GM20431 (cell line): ENCODE measurements around the gene UPK1A.

Experiments
- in situ Hi-C: fragments of 300-500 bp; cut with MseI, MboI; formaldehyde crosslinking; loops from one replicate; pipeline ENCODE4 v1.15.0; 2020; ENCODE audit warnings: low sequenced_read_pairs; ENCODE audit not compliant: unreplicated experiment

The UPK1A gene

DNA sequence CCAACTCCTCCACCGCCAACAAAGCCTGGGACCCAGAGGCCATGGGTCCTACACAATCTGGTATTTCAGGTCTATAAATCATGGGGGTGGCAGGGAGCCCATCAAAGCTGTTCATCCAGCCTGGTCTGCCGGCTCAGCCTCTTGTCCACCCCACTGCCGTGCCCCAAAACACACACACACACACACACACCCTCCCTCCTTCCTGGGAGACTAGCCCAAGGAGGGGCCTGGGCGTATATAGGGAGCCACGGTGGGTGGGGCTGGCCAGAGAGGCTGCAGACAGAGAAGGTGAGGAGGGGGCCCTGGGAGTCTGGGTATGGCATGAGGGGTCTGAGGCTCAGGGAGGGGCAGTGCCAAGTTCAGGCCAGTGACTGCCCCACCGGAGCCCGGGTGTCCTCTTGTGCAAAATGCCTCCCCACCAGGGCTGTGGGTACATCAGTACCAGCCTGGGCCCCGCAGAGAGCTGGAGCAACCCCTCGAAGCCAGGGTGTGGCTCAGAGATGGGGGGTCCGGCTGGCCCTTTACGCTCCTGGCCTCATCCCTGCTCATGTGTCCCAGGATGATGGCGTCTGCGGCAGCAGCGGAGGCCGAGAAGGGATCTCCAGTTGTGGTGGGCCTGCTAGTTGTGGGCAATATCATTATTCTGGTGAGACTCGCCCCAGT, at the start of gene UPK1A:
UPK1A (plus strand) TSS at position 267 of the 663 bp plus-strand sequence; CDS start at position 563, 296 bp downstream.
- in situ Hi-C loops: no loop called here

DNA sequence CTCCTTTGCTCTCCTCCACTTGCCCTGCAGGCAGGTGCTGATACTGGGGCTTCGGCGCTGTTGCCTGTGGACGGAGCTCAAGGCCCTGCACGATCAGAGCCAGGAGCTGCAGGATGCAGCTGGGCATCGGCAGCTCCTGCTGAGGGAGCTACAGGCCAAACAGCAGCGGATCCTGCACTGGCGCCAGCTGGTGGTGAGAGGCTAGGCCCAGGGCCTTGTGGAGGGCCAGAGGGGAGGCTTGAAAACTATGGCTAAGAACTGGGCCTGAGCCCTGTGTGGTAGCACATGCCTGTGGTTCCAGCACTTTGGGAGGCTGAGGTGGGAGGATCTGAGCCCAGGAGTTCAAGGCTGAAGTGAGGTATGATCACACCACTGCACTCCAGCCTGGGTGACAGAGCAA, 47.5 kb upstream of the UPK1A start:
- in situ Hi-C loops: no loop called here

DNA sequence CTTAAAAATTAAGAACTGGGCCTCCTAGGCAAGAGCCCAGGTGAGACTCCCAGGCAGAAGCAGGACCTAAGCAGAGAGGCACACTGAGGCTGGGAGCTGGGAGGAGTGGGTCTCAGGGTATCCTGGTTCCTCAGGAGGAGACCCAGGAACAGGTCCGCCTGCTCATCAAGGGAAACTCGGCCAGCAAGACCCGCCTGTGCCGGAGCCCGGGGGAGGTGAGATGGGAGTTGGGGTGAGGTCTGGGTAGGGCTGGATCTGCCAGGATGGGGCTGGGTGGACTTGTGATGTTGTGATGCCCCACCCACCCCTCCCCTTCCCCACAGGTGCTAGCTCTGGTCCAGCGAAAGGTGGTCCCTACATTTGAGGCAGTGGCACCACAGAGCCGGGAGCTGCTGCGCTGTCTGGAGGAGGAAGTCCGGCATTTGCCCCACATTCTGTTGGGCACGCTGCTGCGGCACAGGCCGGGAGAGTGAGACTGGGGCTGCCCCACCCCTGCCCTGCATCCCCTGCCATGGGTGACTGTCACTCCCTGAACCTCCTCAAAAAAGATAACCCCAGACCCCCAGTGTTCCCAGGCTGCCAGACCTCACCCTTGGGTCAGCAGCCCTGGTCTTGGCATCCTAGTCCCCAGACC, 46.9 kb upstream of the UPK1A start:
- in situ Hi-C loops: no loop called here

DNA sequence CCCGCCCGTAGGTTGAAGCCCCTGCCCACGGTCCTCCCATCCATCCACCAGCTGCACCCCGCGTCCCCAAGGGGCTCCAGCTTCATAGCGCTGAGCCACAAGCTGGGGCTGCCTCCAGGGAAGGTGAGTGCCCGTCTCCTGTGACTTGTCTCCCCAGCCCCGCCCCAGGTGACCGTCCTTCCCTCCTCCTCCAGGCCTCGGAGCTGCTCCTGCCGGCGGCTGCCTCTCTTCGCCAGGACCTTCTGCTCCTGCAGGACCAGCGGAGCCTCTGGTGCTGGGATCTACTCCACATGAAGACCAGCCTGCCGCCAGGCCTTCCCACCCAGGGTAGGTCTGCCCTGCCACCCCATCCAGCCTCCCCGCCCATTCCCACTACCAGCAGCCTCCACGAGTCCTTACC, 46.3 kb upstream of the UPK1A start:
- in situ Hi-C loops: no loop called here

DNA sequence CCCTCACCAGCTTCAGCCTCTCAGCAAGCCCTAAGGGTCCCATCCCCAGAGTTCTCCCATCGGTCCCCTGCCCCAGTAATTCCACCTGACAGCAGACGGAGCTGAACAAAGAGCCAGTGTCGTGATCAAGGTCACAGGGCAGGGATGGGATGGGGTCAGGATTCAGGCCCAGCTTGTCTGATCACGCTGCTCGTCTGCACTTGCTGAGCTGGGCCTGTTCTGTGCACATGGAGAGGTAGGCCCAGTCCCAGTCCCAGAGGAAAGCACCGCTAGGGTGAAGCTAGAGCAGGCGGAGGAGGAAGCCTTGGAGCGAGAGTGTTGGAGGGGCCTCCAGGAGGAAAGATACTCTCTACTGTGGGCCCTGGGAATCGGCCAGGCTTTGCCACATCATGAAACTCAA, 44.6 kb upstream of the UPK1A start:
- in situ Hi-C loops: no loop called here

DNA sequence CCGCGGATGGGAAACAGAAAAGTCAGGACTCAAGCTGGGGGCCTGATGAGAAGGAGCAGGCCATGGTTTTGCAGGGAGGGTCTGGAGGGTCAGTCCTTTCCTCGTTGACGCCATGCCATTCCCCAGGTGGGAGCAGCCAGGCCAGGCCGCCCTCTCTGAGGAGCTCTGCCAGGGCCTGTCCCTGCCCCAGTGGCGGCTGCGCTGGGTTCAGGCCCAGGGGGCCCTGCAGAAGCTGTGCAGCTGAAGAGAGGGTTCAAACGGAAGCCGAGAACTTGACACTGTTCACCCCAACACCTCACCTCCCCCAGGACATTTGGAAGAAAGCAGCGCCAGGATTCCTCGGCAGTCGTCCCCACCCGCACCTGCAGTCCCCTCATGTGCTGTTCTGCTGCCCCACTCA, 43.6 kb upstream of the UPK1A start:
- in situ Hi-C loops: no loop called here

DNA sequence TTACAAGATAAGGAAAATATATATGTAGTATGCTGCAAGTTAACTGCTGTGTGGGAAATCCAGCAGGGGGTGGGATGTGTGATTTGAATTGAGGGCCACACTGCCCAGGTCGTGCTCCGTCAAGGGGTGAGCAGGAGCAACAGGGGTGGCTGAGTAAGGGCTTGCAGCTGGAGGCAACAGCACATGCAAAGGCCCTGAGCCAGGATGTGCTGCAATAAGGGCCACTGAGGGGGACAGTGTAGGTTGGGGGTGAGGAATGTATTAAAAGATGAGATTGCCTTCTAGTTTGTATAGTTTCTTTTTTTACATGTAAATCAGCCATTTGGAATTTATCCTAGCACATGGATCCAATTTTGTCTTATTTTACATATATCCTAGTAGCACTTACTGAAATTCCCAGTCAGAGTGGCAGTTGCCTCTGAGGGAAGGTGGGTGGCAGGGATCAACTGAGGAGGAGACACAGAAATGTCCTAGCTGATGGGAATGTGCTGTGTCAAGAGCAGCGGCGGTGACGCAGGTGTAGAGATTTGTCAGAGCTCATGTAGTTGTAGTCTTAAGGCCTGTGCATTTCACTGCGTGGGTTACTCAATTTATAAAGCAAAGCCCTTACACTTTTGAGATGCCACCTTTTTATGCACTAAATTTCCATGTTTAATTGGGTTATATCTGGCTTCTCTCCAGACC, 42.8 kb upstream of the UPK1A start:
- in situ Hi-C loops: no loop called here

DNA sequence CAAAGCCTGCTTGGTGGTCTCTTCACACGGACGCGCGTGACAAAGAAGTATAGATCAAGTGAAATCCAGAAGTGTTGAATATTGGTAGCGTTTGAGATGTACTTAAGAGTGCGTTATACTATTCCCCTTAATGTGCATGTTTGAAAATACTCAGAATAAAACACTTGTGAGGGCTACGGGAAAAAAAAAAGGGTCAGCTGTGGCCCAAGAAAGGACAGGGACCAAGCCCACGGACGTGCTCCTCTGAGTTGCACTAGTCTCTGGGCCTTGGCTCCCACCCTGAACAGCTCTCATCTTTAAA, 38.1 kb upstream of the UPK1A start:
- in situ Hi-C loops: no loop called here

DNA sequence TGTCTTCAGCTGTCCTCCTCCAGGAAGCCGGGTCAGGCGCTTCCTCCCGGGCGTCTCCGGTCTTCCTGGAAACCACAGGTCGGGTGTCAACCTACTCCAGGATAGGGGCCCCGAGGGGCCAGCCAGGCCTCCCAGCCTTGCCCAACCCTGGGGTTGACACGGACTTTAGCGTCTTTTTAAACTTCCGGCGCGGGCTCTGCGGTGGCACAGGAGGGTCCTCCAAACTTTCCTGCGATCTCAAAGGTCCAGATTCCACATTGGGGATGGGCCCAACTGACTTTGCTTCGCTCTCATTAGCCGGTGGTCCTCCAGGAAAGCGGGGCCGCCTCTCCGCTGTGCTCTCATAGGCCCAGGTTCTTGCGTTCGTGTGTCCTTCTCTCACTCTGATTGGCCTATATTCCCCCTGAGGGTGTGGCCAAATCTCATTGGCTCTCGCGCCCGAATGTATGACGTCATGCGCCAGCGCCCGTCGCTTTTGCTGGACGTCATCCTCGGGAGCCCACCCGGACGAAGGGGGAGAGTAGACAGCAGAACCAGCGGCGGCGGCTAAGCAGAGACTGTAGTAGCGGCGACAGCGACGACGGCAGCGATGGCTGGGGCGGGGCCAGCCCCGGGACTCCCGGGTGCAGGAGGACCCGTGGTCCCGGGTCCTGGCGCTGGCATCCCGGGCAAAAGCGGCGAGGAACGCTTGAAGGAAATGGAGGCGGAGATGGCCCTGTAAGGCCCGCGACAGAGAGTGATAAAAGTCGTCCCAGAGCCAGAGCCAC, 37.6 kb upstream of the UPK1A start, which contains the start of gene RBM42:
RBM42 (plus strand) TSS at position 472 of the 767 bp plus-strand sequence; CDS start at position 590, 118 bp downstream.
- in situ Hi-C loops: no loop called here

DNA sequence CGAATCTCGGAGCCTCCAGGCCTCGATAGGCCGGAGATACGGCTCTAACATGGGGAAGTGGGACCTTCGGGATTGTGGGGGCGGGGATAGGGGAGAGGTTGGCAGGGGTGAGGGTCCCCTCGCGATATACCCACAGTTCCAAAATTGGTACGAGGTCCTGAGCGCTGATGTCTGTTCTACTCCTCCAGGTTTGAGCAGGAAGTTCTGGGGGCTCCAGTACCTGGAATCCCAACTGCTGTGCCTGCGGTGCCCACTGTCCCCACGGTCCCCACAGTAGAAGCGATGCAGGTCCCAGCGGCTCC, 37.0 kb upstream of the UPK1A start:
- in situ Hi-C loops: no loop called here

DNA sequence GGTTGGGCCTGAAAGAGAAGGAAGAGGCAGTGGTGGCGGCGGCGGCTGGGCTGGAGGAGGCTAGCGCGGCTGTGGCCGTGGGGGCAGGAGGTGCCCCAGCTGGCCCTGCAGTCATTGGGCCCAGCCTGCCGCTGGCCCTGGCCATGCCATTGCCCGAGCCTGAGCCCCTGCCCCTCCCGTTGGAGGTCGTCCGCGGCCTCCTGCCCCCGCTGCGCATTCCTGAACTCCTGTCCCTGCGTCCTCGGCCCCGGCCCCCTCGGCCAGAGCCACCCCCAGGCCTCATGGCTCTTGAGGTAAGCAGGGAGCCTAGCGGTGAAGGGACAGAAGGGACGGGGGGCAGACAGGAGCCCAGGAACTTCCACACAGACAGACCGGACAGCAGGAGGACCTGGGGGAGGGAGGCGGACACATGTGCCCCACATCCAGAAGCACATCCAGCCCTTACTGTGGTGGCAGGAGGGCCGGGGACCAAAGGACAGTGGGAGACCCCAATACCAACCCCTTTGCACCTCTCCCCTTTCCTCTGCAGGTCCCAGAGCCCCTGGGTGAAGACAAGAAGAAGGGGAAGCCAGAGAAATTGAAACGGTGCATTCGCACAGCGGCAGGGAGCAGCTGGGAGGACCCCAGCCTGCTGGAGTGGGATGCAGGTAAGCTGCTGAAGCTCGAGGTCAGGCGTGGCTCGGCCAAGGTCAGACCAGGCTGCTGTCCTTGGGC, 32.4 kb upstream of the UPK1A start:
- in situ Hi-C loops: no loop called here

DNA sequence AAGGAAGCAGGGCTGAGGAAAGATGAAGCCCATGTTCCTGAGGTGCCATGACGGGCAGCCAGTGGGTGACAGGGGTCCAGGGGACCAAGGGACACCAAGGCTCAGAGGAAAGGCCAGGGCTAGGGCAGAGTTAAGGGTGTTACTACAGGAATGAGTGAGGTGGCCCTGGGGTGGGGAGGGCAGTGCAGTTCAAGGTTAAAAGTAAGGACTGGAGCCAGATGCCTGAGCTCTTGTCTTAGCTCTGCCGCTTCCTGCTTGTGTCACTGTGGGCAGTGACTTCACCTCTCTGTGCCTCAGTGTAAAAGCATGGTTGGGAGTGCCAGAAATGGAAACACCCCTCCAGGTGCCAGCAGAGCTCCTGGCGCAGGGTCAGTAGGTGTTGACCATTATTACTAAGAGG, 29.7 kb upstream of the UPK1A start:
- in situ Hi-C loops: no loop called here

DNA sequence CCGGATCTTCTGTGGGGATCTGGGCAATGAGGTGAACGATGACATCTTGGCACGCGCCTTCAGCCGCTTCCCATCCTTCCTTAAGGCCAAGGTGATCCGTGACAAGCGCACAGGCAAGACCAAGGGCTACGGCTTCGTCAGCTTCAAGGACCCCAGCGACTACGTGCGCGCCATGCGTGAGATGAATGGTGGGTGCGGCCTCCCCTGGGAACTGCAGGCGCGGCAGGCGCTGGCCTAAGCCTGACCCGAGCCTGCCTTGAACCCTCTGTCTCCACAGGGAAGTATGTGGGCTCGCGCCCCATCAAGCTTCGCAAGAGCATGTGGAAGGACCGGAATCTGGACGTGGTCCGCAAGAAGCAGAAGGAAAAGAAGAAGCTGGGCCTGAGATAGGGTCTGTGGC, 29.2 kb upstream of the UPK1A start:
- in situ Hi-C loops: no loop called here

DNA sequence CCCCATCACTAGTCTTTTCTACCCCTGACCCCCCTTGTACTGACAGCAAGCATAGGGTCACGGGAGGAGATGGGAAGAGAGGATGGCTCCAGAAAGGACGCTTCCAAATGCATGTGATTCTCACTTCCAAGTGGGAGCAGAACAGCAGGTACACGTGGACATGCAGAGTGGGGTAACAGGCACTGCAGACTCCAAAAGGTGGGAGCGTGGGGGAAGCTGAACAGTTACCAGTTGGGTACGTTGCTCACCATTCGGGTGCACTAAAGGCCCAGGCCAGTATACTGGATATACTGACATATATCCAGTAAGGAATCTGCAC, 27.0 kb upstream of the UPK1A start:
- in situ Hi-C loops: no loop called here

DNA sequence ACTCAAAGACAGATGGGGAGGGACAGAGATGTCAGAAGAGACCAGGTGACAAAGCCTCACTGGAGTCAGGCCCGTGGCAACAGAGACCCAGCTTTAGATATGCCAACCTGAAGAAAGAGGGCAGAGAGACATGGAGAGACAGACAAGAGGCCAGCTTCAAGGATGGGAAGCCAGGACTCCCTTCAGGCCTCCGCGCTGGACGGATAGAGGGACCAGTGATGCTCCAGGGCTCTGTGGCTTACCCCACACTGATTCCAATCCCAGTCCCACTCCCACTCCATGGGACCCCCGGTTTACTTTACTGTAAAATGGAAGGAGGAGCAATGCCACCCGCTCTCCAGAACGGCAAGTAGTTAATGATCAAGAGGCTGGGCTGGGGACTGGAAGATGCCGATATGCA, 26.5 kb upstream of the UPK1A start:
- in situ Hi-C loops: no loop called here

DNA sequence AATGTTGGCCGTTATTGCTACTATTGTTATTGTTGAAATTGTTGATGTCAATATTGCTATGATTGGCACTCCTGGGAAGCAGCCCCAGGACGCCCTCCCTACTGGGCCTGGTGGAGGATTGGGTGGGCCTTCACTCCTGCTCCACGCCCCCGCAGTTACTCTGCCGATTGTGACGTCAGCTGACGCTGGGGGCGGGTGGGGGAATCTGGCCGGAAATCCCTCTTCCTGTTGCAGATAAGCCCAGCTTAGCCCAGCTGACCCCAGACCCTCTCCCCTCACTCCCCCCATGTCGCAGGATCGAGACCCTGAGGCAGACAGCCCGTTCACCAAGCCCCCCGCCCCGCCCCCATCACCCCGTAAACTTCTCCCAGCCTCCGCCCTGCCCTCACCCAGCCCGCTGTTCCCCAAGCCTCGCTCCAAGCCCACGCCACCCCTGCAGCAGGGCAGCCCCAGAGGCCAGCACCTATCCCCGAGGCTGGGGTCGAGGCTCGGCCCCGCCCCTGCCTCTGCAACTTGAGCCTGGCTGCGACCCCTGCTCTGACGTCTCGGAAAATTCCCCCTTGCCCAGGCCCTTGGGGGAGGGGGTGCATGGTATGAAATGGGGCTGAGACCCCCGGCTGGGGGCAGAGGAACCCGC, 24.7 kb upstream of the UPK1A start, which contains the start of gene ETV2:
ETV2 (plus strand) TSS at position 231 of the 637 bp plus-strand sequence. CDS start 716 bp downstream, outside the sequence.
- in situ Hi-C loops: no loop called here

DNA sequence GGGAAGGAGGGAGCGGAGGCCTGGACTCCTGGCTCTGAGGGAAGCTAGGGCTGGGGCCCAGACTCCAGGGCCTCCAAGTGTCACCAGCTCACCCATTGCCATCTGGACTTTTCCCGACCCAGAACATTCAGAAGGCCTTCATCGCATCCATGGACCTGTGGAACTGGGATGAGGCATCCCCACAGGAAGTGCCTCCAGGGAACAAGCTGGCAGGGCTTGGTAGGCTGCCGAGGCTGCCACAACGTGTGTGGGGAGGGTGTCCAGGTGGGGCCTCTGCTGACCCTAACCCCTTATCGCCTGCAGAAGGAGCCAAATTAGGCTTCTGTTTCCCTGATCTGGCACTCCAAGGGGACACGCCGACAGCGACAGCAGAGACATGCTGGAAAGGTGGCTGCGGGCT, 24.0 kb upstream of the UPK1A start:
- in situ Hi-C loops: no loop called here

DNA sequence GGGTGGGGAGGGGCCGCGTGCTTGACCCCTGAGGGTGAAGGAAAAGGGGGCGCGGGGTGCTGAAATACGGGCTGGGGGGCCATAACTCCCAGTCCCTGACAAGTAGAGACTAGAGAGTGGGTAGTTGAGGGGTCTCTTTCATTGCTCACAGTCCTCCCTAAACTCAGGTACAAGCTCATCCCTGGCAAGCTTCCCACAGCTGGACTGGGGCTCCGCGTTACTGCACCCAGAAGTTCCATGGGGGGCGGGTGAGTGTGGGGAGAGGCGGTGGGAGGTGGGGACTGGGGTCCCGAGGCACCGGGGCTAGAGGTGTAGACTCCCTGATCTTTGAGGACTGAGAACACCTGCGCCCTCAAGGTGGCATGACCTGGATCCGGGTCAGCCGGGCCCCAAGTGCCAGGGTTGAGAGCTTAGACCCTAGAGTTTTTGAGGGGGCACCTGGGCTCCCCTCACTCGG, 23.5 kb upstream of the UPK1A start:
- in situ Hi-C loops: no loop called here

DNA sequence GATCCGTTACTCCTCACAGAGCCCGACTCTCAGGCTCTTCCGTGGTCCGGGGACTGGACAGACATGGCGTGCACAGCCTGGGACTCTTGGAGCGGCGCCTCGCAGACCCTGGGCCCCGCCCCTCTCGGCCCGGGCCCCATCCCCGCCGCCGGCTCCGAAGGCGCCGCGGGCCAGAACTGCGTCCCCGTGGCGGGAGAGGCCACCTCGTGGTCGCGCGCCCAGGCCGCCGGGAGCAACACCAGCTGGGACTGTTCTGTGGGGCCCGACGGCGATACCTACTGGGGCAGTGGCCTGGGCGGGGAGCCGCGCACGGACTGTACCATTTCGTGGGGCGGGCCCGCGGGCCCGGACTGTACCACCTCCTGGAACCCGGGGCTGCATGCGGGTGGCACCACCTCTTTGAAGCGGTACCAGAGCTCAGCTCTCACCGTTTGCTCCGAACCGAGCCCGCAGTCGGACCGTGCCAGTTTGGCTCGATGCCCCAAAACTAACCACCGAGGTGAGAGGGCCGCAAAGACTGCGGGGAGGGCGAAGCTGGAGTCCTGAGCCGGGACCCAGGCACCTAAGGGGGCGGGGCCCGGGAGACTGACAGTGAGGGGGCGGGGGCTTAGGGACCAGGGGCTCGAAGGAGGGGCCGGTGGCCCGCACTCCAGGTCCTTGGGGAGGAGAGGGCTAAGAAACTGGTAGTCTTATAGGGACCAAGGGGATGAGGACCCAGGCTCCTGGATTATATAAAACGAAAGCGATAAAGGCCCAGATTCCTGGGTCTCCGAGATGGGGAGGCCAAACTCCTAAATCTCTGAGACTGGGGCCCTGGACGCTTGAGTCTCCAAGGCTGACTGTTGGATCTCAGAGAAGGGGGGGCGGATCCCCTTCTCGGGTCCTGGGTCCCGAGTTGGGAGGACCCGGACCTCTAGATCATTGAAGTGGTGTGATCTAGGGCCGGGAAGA, 22.8 kb upstream of the UPK1A start:
- in situ Hi-C loops: no loop called here
